NCI-H82 (cell line): ENCODE measurements around the gene POFUT2.
"Not testable (repeated sequence)": the region's sequence is repeated elsewhere in the genome, so short reads cannot be mapped to it uniquely, and the experiment has no call there.

ENCODE experiments used
- DNase-seq: peaks from one replicate; lab custom pipeline; 2025; lab: John Stamatoyannopoulos, UW

POFUT2 gene

GRCh38 chr21:45310459-45310858 lies 22.8 kb upstream of the POFUT2 start:
- DNase-seq = no peak

- no peak for DNase-seq
These were observed 22.3 kb upstream of the POFUT2 start for GRCh38 chr21:45309987-45310381.

GRCh38 chr21:45309069-45309986 lies 21.6 kb upstream of the POFUT2 start:
- peak; percentile 73 for DNase-seq

- DNase-seq = no peak
These were observed 20.7 kb upstream of the POFUT2 start for GRCh38 chr21:45308194-45309068.

GRCh38 chr21:45307597-45308158 lies 20.0 kb upstream of the POFUT2 start:
- not testable (repeated sequence) for DNase-seq

GRCh38 chr21:45306832-45307571 lies 19.3 kb upstream of the POFUT2 start:
- no peak for DNase-seq

GRCh38 chr21:45306453-45306831 lies 18.7 kb upstream of the POFUT2 start:
- DNase-seq = no peak

GRCh38 chr21:45305836-45306235 lies 18.1 kb upstream of the POFUT2 start:
- DNase-seq = no peak

- no peak for DNase-seq
These were observed 17.2 kb upstream of the POFUT2 start for GRCh38 chr21:45304945-45305344.

GRCh38 chr21:45304476-45304830 lies 16.8 kb upstream of the POFUT2 start:
- no peak for DNase-seq

- DNase-seq = no peak
These were observed 16.2 kb upstream of the POFUT2 start for GRCh38 chr21:45303751-45304475.

GRCh38 chr21:45303091-45303615 lies 15.5 kb upstream of the POFUT2 start:
- DNase-seq = no peak

- DNase-seq = no peak
These were observed 14.7 kb upstream of the POFUT2 start for GRCh38 chr21:45302082-45303061.

- DNase-seq = no peak
These were observed 13.9 kb upstream of the POFUT2 start for GRCh38 chr21:45301521-45302081.

GRCh38 chr21:45300786-45301520 lies 13.3 kb upstream of the POFUT2 start:
- no peak for DNase-seq

GRCh38 chr21:45299864-45300785 lies 12.4 kb upstream of the POFUT2 start:
- DNase-seq = no peak

GRCh38 chr21:45299026-45299863 lies 11.6 kb upstream of the POFUT2 start:
- no peak for DNase-seq
